DOHH2 (cell line): ENCODE results near the gene IGF1R.

Source experiments
- H3F3A ChIP-seq: fragments of 200-600 bp; sonication (generic), shearing (Covaris generic); 2 replicates; pipeline ENCODE4 v1.6.0; 2016; ENCODE audit warnings: antibody characterized with exemption, mild to moderate bottlenecking; ENCODE audit not compliant: control insufficient read depth, insufficient read depth
- H3K27ac ChIP-seq: fragments of 200-600 bp; sonication (generic); 2 replicates; pipeline ENCODE4 v1.5.1; 2014; ENCODE audit warnings: low read depth, mild to moderate bottlenecking, low read length, moderate library complexity
- H3K27me3 ChIP-seq: fragments of 200-600 bp; sonication (generic); 2 replicates; pipeline ENCODE4 v1.6.1; 2014; ENCODE audit warnings: mild to moderate bottlenecking, low read length, mixed read lengths; ENCODE audit not compliant: control insufficient read depth
- H3K36me3 ChIP-seq: fragments of 200-600 bp; sonication (generic); 2 replicates; pipeline ENCODE4 v1.6.1; 2014; ENCODE audit warnings: mild to moderate bottlenecking, low read length, moderate library complexity, mixed read lengths; ENCODE audit not compliant: control insufficient read depth
- H3K4me1 ChIP-seq: fragments of 200-600 bp; sonication (generic); 2 replicates; pipeline ENCODE4 v1.6.1; 2014; ENCODE audit warnings: mild to moderate bottlenecking, low read length, mixed read lengths; ENCODE audit not compliant: control insufficient read depth
- H3K4me2 ChIP-seq: fragments of 200-600 bp; sonication (generic); 2 replicates; pipeline ENCODE4 v1.6.0; 2014; ENCODE audit warnings: mild to moderate bottlenecking, low read length, moderate library complexity
- H3K4me3 ChIP-seq: fragments of 200-600 bp; sonication (generic); 2 replicates; pipeline ENCODE4 v1.5.1; 2014; ENCODE audit warnings: mild to moderate bottlenecking, low read length, mixed read lengths
- H3K79me2 ChIP-seq: fragments of 200-600 bp; sonication (generic); 2 replicates; pipeline ENCODE4 v1.6.1; 2014; ENCODE audit warnings: mild to moderate bottlenecking, low read length, mixed read lengths; ENCODE audit not compliant: control insufficient read depth
- H3K9me2 ChIP-seq: fragments of 200-600 bp; sonication (generic); replicated peaks from 2 replicates; pipeline ENCODE4 v1.6.1; 2014; ENCODE audit warnings: mild to moderate bottlenecking, low read length, mixed read lengths; ENCODE audit not compliant: control insufficient read depth
- H3K9me3 ChIP-seq: fragments of 200-600 bp; sonication (generic); 2 replicates; pipeline ENCODE4 v1.6.1; 2014; ENCODE audit warnings: antibody characterized with exemption, low read length, mixed read lengths; ENCODE audit not compliant: control insufficient read depth, insufficient read depth
- H4K20me1 ChIP-seq: fragments of 200-600 bp; sonication (generic); 2 replicates; pipeline ENCODE4 v1.6.0; 2014; ENCODE audit warnings: low read depth, mild to moderate bottlenecking, antibody characterized with exemption, low read length, moderate library complexity; ENCODE audit not compliant: control insufficient read depth, insufficient read depth
- EZH2phosphoT487 ChIP-seq: fragments of 200-600 bp; sonication (generic); IDR thresholded peaks from 2 replicates; pipeline ENCODE4 v1.6.1; 2017; ENCODE audit warnings: borderline replicate concordance, mild to moderate bottlenecking, antibody characterized with exemption, low read length, moderate library complexity, mixed read lengths
- TF ChIP-seq, protein P1 (sequence below): fragments of 200-600 bp; sonication (generic); IDR thresholded peaks from one replicate; pipeline ENCODE4 v1.5.1; 2014; ENCODE audit warnings: antibody characterized with exemption, mild to moderate bottlenecking, low read depth, low read length; ENCODE audit not compliant: poor library complexity, severe bottlenecking

The IGF1R gene

DNA sequence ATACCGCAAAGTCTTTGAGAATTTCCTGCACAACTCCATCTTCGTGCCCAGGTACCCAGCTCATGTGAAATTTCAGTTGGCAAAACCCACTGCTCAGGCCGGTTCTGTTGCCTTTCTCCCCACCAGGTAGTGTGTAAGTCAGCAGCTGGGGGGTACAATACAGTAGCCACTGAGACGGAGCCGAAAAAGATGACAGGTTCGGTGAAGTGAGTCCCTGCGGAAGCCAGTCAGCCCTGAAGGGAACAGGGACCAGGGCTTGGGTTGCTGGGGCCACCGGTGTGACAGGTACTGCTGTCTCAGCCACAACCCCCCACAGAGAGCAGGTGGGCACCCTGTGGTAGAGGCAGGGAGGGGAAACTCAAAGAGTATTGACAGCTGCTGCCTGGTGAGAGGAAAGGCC lies 268.5 kb downstream of the IGF1R start:
- Histone ChIP-seq H3K4me2 (no peak overlapping the region), H3F3A (no peaks in the 10 kb centered on the region), H3K27ac (no peak overlapping the region), H3K79me2 (no peaks in the 10 kb centered on the region), H3K4me1 (peaks cover 5% of the 10 kb centered on the region), H3K36me3 (peaks cover 2% of the 10 kb centered on the region; the same call in 1 of the 2 replicates), H3K9me2 (no peaks in the 10 kb centered on the region), H3K9me3 (no peaks in the 10 kb centered on the region), H3K27me3 (no peaks in the 10 kb centered on the region), H3K4me3 (no peak overlapping the region), H4K20me1 (no peaks in the 10 kb centered on the region)
- TF ChIP-seq, protein P1, sequence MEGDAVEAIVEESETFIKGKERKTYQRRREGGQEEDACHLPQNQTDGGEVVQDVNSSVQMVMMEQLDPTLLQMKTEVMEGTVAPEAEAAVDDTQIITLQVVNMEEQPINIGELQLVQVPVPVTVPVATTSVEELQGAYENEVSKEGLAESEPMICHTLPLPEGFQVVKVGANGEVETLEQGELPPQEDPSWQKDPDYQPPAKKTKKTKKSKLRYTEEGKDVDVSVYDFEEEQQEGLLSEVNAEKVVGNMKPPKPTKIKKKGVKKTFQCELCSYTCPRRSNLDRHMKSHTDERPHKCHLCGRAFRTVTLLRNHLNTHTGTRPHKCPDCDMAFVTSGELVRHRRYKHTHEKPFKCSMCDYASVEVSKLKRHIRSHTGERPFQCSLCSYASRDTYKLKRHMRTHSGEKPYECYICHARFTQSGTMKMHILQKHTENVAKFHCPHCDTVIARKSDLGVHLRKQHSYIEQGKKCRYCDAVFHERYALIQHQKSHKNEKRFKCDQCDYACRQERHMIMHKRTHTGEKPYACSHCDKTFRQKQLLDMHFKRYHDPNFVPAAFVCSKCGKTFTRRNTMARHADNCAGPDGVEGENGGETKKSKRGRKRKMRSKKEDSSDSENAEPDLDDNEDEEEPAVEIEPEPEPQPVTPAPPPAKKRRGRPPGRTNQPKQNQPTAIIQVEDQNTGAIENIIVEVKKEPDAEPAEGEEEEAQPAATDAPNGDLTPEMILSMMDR, result no peak

DNA sequence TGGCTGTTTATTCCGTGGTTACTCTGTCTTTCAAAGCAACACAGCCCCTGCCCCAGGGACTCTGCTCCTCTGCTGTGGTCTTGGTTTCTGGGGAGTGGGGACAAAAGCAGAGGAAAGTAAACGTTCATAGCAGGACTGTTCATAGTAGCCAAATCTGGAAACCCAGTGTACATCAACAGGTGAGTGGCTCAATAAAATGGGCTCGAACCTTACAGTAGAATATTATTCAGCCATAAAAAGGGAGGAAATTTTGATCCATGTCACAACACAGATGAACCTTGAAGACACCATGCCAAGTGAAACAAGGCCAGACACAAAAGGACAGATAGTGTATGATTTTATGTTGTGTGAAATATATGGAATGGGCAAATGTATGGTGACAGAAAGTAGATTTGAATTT lies 269.1 kb downstream of the IGF1R start:
- no peaks in the 10 kb centered on the region for H3F3A ChIP-seq
- H3K4me1 ChIP-seq, result peaks cover 5% of the 10 kb centered on the region
- no peaks in the 10 kb centered on the region for H4K20me1 ChIP-seq
- H3K36me3 ChIP-seq, result peaks cover 2% of the 10 kb centered on the region; the same call in 1 of the 2 replicates
- H3K9me3 ChIP-seq, result no peaks in the 10 kb centered on the region
- H3K79me2 ChIP-seq, result no peaks in the 10 kb centered on the region
- no peaks in the 10 kb centered on the region for H3K9me2 ChIP-seq
- no peak for TF ChIP-seq EZH2phosphoT487
- TF ChIP-seq, protein P1, result no peak
- no peaks in the 10 kb centered on the region for H3K27me3 ChIP-seq
- no peak overlapping the region for H3K4me2 ChIP-seq
- H3K27ac ChIP-seq, result no peak overlapping the region
- no peak overlapping the region for H3K4me3 ChIP-seq

DNA sequence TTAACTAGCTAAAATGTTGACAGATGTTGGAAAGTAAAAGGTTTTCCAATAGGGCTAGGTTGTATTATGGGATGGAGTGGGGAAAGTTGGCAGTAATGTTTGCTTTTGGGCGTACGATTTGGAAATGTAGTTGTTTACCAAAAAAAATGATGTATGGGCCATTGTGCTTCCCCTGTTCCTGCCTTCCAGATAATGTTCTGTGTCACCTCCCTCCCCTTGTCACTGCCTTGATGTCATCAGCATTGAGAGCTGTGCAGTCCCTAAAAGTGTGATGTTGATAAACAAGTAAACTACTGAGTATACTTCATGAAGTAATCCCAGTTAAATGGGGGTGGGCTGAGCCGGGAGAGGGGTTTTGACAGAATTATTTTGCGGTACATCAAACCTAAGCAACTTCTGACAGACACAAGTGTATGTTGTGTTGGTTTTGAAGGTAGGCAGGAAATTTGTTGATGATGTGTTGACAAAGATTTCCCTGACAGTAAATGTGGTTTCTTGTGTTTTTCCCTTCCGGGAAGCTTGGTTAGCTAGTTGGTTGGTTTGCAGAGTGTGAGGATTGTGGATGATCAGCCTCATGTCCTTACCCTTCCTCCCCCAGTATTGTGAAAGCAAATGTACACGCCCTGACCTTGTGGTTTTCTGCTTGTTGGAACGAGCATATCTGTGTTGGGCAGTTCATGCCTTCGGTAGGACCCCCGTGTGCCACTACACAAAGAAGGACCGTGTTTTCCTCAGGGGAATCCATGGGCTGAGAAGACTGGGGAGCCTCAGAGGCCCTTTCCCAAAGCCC lies 271.9 kb downstream of the IGF1R start:
- no peaks in the 10 kb centered on the region for H3K36me3 ChIP-seq

More for the DNA sequence above, 271.9 kb downstream of the IGF1R start:
- Histone ChIP-seq H3K4me1 (peaks cover under 1% of the 10 kb centered on the region), H3K9me3 (no peaks in the 10 kb centered on the region), H3K27me3 (no peaks in the 10 kb centered on the region), H4K20me1 (no peaks in the 10 kb centered on the region), H3K4me3 (no peak overlapping the region), H3K27ac (no peak overlapping the region), H3F3A (no peaks in the 10 kb centered on the region), H3K4me2 (no peak overlapping the region), H3K79me2 (no peaks in the 10 kb centered on the region), H3K9me2 (no peaks in the 10 kb centered on the region)
- TF ChIP-seq, protein P1, result no peak
- no peak for TF ChIP-seq EZH2phosphoT487
